Mesothelial cell of epicardium (in vitro differentiated cells): Measurements from ENCODE around the gene KIAA2012. TPM values are rescaled to one million over a fixed set of nuclear protein-coding genes. Genes with fewer than 3 reads are reported as not detected.

Experiments
- DNase-seq, 2 experiments: peaks; one replicate each; pipeline ENCODE4 v3.0.0; 2021; ENCODE audit warnings: low spot score in 2 of 2; ENCODE audit not compliant: unreplicated experiment in 2 of 2
- H3K27ac Mint-ChIP-seq: 2 replicates; pipeline ENCODE4 v1.8.0; 2021; ENCODE audit warnings: mixed read lengths
- H3K27me3 Mint-ChIP-seq: 2 replicates; pipeline ENCODE4 v1.8.0; 2021; ENCODE audit warnings: low read depth, mixed read lengths
- H3K36me3 Mint-ChIP-seq: 2 replicates; pipeline ENCODE4 v1.8.0; 2021; ENCODE audit warnings: mixed read lengths
- H3K4me1 Mint-ChIP-seq: 2 replicates; pipeline ENCODE4 v1.8.0; 2021; ENCODE audit warnings: mixed read lengths
- H3K4me3 Mint-ChIP-seq: 2 replicates; pipeline ENCODE4 v1.8.0; 2021; ENCODE audit warnings: mild to moderate bottlenecking, moderate library complexity, mixed read lengths
- H3K9me3 Mint-ChIP-seq: 2 replicates; pipeline ENCODE4 v1.8.0; 2021; ENCODE audit warnings: mixed read lengths
- CTCF ChIP-seq: fragments of 200-600 bp; sonication (generic); IDR thresholded peaks from one replicate; pipeline ENCODE4 v1.5.0; 2021; ENCODE audit warnings: antibody characterized with exemption; ENCODE audit not compliant: unreplicated experiment
- total RNA-seq: library from RNA; stranded (reverse); gene quantifications from 3 replicates; pipeline ENCODE4 v1.2.1, GENCODE V29; 2021

The KIAA2012 gene
- total RNA-seq, 1 donor from 2014 or later: 0.45 TPM

- Mint-ChIP-seq H3K27ac (peak overlapping the region; percentile 7), H3K4me3 (no peak overlapping the region), H3K36me3 (no peaks in the 10 kb centered on the region), H3K9me3 (no peaks in the 10 kb centered on the region), H3K27me3 (no peaks in the 10 kb centered on the region), H3K4me1 (peaks cover 25% of the 10 kb centered on the region)
- TF ChIP-seq CTCF: no peak
- no peak for DNase-seq
These were observed 26.5 kb upstream of the KIAA2012 start for GRCh38 chr2:202046572-202046971.

GRCh38 chr2:202049092-202049728, 23.8 kb upstream of the KIAA2012 start:
- H3K4me1 Mint-ChIP-seq: peaks cover 33% of the 10 kb centered on the region
- H3K9me3 Mint-ChIP-seq: no peaks in the 10 kb centered on the region
- H3K27ac Mint-ChIP-seq: no peak overlapping the region
- no peaks in the 10 kb centered on the region for H3K36me3 Mint-ChIP-seq
- DNase-seq: no peak
- peaks cover 2% of the 10 kb centered on the region for H3K27me3 Mint-ChIP-seq
- no peak overlapping the region for H3K4me3 Mint-ChIP-seq
- TF ChIP-seq CTCF: no peak

- Mint-ChIP-seq H3K27ac (no peak overlapping the region), H3K4me3 (no peak overlapping the region), H3K4me1 (peaks cover 33% of the 10 kb centered on the region), H3K27me3 (peaks cover 5% of the 10 kb centered on the region), H3K9me3 (no peaks in the 10 kb centered on the region), H3K36me3 (no peaks in the 10 kb centered on the region)
- TF ChIP-seq CTCF: no peak
- DNase-seq: no peak
These were observed 23.2 kb upstream of the KIAA2012 start for GRCh38 chr2:202049840-202050239.

GRCh38 chr2:202050652-202051051, 22.4 kb upstream of the KIAA2012 start:
- H3K4me1 Mint-ChIP-seq: peaks cover 33% of the 10 kb centered on the region
- no peaks in the 10 kb centered on the region for H3K36me3 Mint-ChIP-seq
- H3K27me3 Mint-ChIP-seq: peaks cover 5% of the 10 kb centered on the region
- no peak for DNase-seq
- no peak overlapping the region for H3K27ac Mint-ChIP-seq
- H3K4me3 Mint-ChIP-seq: no peak overlapping the region
- no peaks in the 10 kb centered on the region for H3K9me3 Mint-ChIP-seq
- TF ChIP-seq CTCF: no peak

- Mint-ChIP-seq H3K9me3 (no peaks in the 10 kb centered on the region), H3K4me1 (peaks cover 30% of the 10 kb centered on the region), H3K27ac (no peak overlapping the region), H3K4me3 (no peak overlapping the region), H3K36me3 (no peaks in the 10 kb centered on the region), H3K27me3 (peaks cover 5% of the 10 kb centered on the region)
- no peak for DNase-seq
- no peak for TF ChIP-seq CTCF
These were observed 21.4 kb upstream of the KIAA2012 start for GRCh38 chr2:202051499-202052161.
